Measurements from ENCODE around the gene BACH1.

DNA sequence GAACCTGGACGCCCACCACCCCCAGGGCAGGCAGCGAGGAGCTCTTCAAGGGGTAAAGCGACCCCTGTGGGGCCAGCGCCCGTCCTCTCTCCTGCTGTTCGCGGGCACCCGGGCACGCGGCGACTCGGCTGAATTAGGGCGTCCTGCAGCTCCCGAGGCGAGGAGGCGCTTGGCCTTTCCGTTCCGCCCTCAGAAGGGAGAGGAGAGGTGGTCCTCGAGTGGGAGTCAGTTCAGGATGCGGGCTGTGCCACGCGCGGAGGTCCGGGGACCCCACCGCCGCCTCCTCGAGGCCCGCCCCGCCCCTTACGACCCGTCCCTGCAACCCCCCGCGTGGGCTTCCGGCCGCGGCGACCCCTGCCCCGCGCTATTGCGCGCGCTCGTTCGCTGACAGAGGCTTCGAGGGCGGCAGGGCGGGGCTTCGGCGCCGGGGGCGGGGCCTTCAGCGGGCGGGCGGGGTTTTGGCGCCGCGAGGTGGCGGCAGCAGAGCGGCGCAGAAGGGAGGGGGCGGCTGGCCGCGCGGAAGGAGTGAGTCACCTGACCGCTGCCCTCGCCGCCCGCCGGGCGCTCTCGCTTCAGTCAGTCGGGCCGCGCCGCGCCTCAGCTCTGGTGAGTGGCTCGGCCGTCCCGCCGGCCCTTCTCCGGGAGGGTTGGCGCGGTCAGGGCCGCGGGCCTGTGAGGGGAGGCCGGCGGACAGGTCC is at the start of gene BACH1:
- TF ChIP-seq, protein P1, sequence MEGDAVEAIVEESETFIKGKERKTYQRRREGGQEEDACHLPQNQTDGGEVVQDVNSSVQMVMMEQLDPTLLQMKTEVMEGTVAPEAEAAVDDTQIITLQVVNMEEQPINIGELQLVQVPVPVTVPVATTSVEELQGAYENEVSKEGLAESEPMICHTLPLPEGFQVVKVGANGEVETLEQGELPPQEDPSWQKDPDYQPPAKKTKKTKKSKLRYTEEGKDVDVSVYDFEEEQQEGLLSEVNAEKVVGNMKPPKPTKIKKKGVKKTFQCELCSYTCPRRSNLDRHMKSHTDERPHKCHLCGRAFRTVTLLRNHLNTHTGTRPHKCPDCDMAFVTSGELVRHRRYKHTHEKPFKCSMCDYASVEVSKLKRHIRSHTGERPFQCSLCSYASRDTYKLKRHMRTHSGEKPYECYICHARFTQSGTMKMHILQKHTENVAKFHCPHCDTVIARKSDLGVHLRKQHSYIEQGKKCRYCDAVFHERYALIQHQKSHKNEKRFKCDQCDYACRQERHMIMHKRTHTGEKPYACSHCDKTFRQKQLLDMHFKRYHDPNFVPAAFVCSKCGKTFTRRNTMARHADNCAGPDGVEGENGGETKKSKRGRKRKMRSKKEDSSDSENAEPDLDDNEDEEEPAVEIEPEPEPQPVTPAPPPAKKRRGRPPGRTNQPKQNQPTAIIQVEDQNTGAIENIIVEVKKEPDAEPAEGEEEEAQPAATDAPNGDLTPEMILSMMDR (IDR thresholded peaks at IDR 0.05; ENCODE audit: insufficient read depth, low read depth, low read length): no peak
- no peak for TF ChIP-seq EZH2 (IDR thresholded peaks at IDR 0.05; ENCODE audit: insufficient read depth, low read length)

Data from astrocyte (in vitro differentiated cells and primary cell).